AG20443 (cell line): Measurements from ENCODE around the gene ACOT11.
"Not testable (repeated sequence)": the region's sequence is repeated elsewhere in the genome, so short reads cannot be mapped to it uniquely, and the experiment has no call there.

ENCODE experiments used
- DNase-seq: peaks from one replicate; pipeline ENCODE4 v3.0.0; 2012; ENCODE audit warnings: low spot score, mixed read lengths

Gene ACOT11

DNA sequence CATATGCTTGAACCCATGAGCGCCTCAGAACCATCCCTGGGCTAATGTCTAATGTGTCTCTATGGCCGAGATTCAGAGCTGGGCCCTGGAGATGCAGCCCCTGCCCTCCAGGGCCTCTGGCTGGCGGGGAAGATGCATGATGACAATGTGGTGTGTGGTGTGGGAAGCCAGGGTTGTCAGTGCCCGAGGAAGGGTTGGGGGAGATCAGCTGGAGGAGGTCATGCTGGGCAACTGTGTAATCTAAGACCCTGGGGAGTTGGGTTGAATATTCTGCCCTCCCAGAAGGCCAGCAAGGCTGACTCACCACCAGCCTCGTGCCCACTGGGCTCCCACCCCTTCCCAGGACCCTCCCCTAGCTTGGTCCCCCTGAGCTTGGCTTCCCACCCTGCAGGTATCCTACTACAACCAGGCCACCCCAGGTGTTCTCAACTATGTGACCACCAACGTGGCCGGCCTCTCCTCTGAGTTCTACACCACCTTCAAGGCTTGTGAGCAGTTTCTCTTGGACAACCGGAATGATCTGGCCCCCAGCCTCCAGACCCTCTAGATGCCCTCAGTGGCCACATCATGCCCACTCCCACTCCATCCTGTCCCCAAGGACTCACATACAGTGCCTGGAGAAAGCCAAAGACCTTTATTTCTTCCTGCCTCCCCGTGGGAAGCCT, 60.7 kb downstream of the ACOT11 start:
- no peak for DNase-seq

DNA sequence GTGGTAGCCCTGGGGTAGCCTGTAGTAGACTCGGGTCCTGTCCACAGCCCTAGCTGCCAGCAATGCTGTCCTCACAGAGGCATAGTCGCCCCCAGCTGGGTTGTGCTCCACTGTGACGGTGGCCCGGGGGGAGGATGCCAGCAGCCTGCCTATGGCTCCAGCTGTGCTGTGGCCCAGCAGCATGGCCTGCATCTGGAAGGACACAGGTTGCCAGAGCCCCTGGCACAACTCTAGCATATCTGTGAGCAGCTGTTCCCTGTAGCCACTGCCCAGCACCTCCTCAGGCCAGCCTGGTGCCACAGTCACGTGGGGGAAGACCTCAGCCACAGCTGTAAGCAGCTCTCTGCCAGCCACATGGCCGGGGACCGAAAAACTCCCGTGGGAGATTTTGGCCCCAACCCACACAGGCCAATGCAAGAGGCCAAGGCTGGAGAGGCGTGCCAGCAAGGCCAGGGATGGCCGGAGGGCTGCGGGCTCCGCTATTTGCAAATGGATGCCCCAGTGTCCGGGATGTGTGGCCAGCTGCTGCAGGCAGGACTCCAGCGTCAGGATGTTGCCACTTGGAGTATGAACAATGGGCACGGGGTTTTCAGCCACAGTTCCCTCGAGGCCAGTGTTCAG, 61.4 kb downstream of the ACOT11 start:
- no peak for DNase-seq

DNA sequence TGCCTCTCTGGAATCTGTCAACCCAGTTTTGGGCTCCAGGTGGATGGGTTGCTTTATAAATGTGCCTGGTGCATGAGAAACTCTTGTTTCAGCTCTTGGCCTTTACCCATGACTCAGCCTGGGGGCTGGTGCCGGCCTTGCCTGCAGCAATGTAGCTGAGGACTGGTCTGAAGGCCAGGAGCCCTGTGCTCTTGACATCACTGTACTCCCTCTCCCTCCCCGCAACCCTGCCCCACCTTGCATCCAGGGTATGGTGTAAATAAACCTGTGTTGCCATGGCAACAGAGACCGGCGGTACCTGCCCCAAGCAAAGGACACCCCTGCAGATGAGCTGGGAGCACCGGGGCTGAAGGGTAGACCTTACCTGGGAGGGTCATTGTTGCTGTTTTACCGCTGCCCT, 62.0 kb downstream of the ACOT11 start:
- DNase-seq = no peak

DNA sequence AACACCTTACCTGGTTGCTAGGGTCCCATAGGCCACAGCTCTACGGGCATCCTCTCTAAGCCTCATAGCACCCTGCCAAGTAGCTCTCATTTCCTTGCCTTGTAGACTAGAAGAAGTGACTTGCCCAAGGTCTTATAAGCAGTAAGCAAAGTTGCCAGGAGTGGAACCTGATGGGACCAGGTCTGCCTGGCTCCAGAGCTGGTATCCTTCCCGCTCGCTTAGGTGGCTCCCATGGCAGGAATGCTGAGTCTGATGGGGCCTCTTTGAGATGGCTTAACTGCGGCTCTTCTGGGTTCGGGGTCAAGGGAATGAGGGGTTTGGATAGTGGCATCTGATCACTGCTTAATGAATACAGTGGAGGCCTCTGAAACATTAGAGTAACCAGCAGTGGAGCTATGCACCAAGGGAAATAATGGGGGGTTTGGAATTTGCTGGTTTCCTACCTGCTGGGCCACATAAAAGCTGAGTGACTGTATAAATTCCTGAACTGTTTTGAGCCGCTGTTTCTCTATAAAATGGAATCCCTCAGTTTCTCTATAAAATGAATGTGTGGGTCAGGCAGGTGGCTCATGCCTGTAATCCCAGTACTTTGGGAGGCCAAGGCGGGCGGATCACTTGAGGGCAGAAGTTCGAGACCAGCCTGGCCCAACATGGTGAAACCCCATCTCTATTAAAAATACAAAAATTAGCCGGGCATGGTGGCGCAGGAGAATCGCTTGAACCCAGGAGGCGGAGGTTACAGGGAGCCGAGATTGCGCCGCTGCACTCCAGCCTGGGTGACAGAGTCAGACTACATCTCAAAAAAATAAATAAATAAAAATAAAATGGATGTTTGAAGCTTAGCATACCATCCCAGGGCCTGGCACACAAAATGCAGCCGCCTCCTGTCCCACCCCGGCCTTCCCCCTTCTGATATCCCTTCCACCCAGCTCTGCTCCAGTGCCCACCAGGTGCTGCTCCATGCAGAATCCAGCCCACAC, 62.9 kb downstream of the ACOT11 start:
- DNase-seq = no peak

DNA sequence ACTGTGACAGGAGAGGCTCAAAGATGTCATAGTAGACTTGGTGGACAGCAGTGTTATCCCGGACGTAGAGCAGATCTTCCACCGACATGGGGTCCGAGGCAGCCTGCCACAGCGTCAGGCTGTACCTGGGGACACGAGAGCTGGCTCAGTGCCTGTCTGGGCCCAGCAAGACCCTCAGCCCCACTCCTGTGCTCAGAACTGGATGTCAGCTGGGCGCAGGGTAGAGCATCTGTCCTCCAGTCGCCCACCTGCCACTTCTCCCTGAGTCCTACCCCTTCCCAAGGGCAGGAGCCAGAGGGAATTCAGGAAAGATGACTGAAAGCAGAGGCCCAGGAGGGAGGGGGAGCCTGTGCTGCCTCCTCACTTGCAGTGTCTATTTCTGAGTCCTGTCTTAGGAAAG, 63.6 kb downstream of the ACOT11 start:
- DNase-seq = no peak

DNA sequence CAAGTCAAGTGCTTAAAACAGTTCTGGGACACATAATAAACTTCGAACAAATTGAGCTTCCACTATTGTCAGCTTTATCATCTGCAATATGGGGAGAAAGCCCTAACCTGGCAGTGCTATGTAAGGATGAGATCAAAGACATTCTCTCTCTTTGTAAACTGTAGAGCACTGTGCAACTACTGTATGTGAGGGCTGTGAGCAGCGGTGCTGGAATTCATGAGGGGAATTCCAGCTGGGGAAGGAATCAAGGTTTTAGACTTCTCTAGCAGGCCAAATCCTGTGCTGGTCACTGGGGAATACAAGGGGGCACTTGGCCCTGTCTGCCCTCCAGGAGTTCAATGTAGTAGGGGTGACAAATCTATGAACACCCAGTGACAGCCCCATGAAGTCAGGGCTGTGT, 66.0 kb downstream of the ACOT11 start:
- DNase-seq = no peak

DNA sequence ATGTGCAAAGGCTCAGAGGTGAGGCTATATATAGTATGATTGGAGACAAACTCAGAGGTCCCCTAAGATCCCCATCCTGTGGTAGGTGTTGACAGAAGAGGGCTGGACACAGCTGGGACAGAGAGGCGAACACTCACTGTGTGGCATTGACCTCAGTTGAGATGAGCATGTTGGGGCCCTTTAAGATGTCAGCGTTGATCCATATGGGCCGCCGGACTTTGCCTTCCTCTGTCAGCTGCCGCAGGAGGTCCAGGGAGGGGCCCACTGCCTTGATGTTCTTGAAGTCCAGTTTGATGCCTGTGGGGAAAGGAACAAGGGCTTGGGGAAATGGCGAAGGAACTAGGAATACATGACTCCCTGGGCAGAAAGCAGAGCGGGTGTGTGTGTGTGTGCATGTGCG, 66.5 kb downstream of the ACOT11 start:
- DNase-seq = no peak

DNA sequence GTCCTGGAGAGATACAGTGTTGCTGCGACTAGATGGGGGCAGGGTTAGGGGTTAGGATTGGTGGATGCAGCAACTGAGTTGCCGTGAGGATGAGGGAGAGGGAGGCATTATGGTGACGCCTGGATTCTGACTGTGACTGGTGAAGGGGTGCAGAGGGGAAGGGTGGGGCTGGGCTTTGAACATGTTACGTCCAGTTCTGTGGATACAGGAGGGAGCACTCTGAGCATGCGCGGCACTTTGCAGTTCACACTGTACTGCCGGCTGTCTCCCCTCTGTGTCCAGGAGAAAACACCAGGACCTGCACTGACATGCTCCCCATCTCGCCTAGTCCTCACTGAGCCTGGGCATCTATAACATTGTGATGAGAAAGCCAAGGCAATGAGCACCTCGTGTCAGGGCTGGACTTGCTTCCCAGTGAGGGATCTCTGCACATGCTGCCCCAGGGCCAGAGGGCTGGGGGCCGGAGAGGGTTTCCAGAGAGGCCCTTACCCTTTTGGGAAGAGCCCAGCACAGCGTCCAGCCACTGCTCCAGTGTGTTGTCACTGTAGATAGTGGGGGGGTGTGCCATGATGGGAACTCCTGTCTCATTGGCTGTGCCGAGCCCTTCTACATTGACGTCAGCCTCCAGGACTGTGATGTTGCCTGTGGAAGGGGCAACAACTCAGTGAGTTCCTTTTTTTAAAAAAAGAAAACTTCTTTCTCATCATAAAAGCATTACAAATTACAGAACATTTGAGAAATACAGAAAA, 67.7 kb downstream of the ACOT11 start:
- no peak for DNase-seq

DNA sequence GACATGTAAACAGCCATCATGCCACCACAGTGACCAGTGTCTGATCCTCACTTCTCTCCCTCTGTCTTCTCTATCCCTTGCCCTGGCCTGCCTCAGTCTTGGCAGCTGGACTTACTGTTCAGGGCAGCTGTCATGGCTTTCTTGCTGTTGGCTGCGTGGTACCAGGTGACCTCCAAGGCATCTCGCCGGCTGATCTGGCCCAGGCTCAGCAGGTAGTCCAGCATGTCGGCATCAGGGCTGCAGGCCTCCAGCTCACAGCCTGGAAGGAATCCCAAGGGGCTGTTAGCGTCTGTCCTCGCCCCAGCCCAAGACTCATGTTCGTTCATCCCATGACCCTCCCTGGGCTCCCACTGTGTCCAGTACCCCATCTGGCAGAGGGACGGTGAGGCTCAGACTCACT, 71.7 kb downstream of the ACOT11 start:
- DNase-seq = no peak

DNA sequence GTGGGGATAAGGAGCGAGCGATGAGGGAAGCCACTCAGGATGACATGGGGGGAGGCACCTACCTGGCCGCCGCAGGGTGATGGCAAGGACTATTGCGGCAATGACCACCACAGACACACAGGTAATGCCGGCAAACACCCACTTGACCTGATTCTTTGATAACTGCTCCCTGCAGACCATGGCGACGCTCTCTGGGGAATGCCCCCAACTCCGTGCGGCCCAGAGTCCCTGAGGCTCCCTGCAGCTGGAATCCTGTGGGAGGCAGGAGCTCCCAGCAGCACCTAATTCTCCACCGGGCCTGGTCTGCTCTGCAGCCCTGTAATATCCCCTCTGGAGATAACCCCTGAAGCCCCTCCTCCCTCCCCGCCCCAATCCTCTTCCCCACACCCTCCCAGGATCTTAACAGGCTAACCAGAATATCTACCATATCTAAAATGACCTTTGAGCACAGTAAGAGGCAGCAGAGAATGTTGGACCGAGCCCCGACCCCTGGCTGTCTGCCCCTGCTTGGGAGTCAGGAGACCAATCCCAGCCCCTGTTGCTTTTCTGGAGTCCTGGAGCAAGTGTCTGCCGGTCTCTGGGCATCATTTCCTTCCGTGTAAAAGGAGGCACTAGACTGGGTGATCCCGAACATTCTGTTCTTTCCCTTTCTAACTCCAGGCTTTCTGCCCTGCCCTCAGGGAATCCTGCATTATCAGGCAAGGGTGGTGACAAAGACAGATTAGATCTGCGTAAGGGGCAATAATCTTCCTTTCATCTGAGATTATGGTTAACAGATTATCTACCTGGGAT, 75.4 kb downstream of the ACOT11 start, which contains the start of gene FAM151A:
FAM151A (minus strand) TSS at position 310 of the 792 bp plus-strand sequence; CDS start at position 180, 130 bp downstream.
- no peak for DNase-seq

DNA sequence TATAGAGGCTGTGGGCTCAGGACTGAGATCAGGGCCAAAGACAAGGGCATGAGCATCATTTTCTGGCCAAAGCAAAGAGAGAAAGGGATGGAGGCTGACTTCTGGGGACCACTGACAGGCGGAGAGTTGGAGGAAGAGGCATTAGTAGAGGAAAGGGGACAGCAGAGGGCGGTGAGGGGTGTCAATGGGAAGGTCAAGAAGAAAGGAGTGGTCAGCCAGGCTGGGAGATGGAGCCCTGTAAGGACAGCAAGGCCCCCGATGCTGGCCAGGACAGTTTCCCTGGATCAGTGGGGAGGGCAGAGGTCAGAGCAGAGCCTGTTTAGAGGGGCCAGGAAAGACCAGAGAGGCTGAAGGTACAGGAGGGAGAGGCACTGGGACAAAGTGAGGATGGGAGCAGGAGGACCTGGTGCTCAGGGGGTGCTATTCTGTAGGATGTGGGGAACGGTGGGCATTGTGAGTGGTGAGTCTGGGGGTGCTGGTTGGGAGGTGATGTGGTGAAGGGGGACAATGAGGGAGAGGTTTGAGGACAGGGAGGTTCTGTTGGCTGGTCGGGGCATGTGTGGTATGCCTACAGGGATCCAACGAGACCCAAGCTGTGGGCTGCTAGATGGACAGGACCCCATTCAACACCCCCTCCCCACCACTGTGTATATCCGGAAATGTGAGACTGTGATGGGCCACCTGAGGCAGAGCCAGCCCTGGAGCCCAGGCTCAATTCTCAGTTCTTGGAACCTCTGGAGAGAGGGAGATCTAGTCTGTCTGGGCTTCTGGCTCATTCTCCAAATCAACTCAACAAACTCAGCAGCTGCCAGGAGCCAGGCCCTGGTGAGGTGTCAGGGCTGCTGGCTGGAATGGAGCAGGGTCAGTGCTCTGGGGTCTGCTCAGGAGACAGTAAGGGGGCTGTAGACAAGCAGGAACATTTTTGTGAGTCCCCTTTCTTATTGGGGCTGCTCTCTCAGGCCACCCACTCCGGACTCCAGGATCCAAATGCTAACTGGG, 76.7 kb downstream of the ACOT11 start:
- no peak for DNase-seq

DNA sequence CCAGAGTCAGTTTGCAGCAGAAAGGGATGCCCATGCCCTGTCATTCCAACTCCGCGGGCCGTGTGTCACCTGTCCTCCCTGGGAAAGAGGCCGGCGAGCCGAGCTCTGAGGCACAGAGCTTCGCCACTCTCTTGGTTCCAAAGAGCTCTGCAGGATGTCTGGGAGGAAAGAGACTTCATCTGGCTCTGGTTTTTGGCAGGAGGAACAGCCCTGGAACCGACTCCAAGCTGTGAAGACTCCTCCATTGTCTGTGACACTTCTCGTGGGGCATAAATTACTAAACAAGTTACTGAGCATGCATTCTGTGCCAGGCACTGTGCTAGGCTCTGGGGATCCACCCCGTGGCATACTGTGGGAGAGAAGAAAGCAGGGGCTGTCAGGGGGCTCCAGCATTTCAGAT, 79.2 kb downstream of the ACOT11 start:
- no peak for DNase-seq

DNA sequence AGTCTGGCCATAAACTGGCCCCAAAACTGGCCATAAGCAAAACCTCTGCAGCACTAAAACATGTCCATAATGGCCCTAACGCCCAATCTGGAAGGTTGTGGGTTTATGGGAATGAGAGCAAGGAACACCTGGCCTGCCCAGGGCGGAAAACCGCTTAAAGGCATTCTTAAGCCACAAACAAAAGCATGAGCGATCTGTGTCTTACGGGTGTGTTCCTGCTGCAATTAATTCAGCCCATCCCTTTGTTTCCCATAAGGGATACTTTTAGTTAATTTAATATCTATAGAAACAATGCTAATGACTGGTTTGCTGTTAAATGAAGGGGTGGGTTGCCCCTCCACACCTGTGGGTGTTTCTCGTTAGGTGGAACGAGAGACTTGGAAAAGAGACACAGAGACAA, 87.8 kb downstream of the ACOT11 start:
- DNase-seq = not testable (repeated sequence)

DNA sequence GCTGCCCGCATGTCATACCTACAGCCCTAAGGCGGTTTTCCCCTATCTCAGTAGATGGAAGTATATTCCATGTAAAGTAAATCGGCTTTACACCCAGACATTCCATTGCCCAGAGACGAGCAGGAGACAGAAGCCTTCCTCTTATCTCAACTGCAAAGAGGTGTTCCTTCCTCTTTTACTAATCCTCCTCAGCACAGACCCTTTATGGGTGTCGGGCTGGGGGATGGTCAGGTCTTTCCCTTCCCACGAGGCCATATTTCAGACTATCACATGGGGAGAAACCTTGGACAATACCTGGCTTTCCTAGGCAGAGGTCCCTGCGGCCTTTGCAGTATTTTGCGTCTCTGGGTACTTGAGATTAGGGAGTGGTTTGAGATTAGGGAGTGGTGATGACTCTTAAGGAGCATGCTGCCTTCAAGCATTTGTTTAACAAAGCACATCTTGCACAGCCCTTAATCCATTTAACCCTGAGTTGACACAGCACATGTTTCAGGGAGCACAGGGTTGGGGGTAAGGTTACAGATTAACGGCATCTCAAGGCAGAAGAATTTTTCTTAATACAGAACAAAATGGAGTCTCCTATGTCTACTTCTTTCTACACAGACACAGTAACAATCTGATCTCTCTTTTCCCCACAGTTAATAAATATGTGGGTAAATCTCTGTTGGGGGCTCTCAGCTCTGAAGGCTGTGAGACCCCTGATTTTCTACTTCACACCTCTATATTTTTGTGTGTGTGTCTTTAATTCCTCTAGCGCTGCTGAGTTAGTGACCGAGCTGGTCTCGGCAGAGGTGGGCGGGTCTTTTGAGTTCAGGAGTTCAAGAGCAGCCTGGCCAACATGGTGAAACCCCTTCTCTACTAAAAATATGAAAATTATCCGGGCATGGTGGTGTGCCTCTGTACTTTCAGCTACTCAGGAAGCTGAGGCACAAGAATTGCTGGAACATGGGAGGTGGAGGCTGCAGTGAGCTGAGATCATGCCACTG, 88.7 kb downstream of the ACOT11 start:
- DNase-seq = not testable (repeated sequence)

DNA sequence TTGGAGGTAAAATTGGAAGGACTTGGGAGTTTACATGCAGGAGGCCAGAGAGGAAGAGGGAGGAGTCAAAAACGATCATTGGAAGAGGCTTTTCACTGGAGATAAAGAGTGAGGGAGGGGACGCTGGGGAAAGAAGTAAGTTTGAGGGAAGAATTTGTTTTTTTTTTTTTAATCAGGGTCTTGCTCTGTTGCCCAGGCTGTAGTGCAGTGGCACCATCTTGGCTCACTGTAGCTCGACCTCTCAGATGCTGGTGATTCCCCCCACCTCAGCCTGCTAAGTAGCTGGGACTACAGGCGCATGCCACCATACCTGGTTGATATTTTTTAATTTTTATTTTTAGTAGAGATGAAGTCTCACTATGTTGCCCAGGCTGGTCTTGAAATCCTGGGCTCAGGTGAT, 92.3 kb downstream of the ACOT11 start:
- no peak for DNase-seq

DNA sequence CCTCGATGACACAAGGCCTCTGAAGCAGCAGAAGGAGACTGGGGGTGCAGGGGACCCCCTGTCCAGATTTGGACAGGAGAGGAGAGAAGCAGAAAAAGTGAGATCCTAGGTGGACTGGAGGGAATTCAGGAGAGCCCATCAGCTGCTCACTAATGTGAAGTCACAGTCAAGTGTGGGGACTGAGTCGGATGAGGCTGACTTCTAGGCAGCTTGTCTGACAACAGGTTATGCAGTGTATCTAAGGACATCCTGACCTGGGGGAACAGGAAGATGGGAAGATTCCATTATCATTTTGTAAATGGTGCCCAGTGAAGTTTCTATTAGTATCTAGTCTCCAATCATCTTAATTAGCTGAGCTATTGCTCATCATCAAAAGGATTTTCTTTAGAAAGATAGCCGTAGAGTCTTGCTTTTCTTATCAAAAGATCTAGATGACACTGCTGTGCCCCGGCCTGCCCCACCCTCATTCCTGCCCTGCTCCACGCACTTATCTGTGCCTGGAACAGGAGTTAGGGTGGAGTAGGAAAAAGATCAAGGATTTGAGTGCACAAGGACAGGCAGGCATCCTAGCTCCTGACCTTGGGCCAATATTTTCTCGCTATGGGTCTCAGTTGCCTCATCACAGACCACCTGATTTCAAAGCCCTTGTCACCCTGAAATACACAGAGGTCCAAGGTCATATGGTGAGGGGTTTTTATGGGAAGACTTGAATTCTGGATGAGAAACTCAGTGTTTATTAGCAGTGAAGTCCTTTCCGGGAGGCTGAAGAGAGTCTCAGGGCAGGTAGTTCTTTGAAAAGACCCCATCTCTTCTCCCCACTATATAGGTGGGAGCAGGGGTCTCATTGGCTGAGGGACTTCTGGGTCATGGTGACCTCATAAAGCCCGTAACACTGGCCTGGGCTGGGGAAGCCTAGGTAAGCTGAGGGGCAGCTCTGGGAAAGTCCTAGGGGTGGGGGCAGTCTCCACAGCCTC, 93.1 kb downstream of the ACOT11 start, which contains the start of gene MROH7:
MROH7 (plus strand) TSS at position 924 of the 974 bp plus-strand sequence. CDS start 11,141 bp downstream, outside the sequence.
- DNase-seq = no peak

DNA sequence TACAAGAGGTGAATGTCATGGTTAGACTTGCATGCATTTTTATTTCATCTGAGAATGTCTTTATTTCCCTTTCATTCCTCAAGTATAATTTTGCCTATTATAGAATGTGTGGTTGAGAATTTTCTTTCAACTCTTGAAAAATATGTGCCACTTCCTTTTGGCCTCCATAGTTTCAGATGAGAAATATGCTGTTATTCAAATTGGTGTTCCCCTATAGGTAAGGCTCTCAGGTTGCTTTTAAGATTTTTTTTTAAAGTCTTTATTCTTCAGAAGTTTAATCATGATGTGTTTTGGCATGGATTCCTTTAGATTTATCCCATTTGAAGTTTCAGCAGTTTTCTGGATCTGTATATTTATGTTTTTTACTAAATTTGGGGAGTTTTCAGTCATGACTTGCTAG, 95.7 kb downstream of the ACOT11 start:
- no peak for DNase-seq
